H9 (cell line): ENCODE measurements around the gene UBXN7. TPM values are rescaled to one million over a fixed set of nuclear protein-coding genes. Genes with fewer than 3 reads are reported as not detected.
"Not testable (repeated sequence)": the region's sequence is repeated elsewhere in the genome, so short reads cannot be mapped to it uniquely, and the experiment has no call there.

Source experiments
- DNase-seq: peaks from one replicate; pipeline ENCODE4 v3.0.0-alpha.2; 2017
- H2AFZ ChIP-seq: one replicate; pipeline ENCODE4 v1.6.1; 2013; ENCODE audit warnings: mild to moderate bottlenecking, low read length, control low read depth, moderate library complexity
- H2AK5ac ChIP-seq: 2 replicates; pipeline ENCODE4 v1.6.1; 2013; ENCODE audit warnings: low read length, control low read depth, mixed read lengths; ENCODE audit not compliant: insufficient read length
- H2BK120ac ChIP-seq: one replicate; pipeline ENCODE4 v1.6.1; 2013; ENCODE audit warnings: low read depth, mild to moderate bottlenecking, low read length, control low read depth, inconsistent platforms; ENCODE audit not compliant: poor library complexity, severe bottlenecking
- H2BK12ac ChIP-seq: 2 replicates; pipeline ENCODE4 v1.6.1; 2013; ENCODE audit warnings: low read length, control low read depth, mixed read lengths, low read depth; ENCODE audit not compliant: insufficient read length
- H2BK15ac ChIP-seq: 2 replicates; pipeline ENCODE4 v1.6.1; 2013; ENCODE audit warnings: low read depth, low read length, control low read depth
- H2BK20ac ChIP-seq: one replicate; pipeline ENCODE4 v1.6.1; 2013; ENCODE audit warnings: low read depth, mild to moderate bottlenecking, low read length, control low read depth, inconsistent platforms; ENCODE audit not compliant: poor library complexity, severe bottlenecking
- H2BK5ac ChIP-seq: 2 replicates; pipeline ENCODE4 v1.6.1; 2013; ENCODE audit warnings: low read length, control low read depth, mixed read lengths; ENCODE audit not compliant: insufficient read length
- H3K14ac ChIP-seq: 2 replicates; pipeline ENCODE4 v1.6.1; 2013; ENCODE audit warnings: low read length, control low read depth; ENCODE audit not compliant: insufficient read depth
- H3K18ac ChIP-seq: 2 replicates; pipeline ENCODE4 v1.6.1; 2013; ENCODE audit warnings: low read depth, mild to moderate bottlenecking, mixed read lengths, low read length, control low read depth; ENCODE audit not compliant: insufficient read length
- H3K23ac ChIP-seq: 2 replicates; pipeline ENCODE4 v1.6.1; 2013; ENCODE audit warnings: low read length, control low read depth, mixed read lengths, low read depth; ENCODE audit not compliant: insufficient read length
- H3K23me2 ChIP-seq: 2 replicates; pipeline ENCODE4 v1.6.1; 2013; ENCODE audit warnings: low read depth, mild to moderate bottlenecking, mixed read lengths, low read length, control low read depth; ENCODE audit not compliant: insufficient read length, poor library complexity, severe bottlenecking
- H3K27ac ChIP-seq: 2 replicates; pipeline ENCODE4 v1.5.1; 2013; ENCODE audit warnings: low read length, control low read depth, mixed read lengths, low read depth; ENCODE audit not compliant: insufficient read length
- H3K27me3 ChIP-seq: 2 replicates; pipeline ENCODE4 v1.6.1; 2013; ENCODE audit warnings: low read length, control low read depth, inconsistent platforms; ENCODE audit not compliant: insufficient read depth
- H3K4ac ChIP-seq: 2 replicates; pipeline ENCODE4 v1.6.1; 2013; ENCODE audit warnings: low read depth, mild to moderate bottlenecking, control low read depth, inconsistent platforms, low read length, moderate library complexity
- H3K4me1 ChIP-seq: 2 replicates; pipeline ENCODE4 v1.6.1; 2013; ENCODE audit warnings: low read length, control low read depth, inconsistent platforms; ENCODE audit not compliant: insufficient read depth
- H3K4me2 ChIP-seq: 2 replicates; pipeline ENCODE4 v1.6.1; 2013; ENCODE audit warnings: low read length, control low read depth, mixed read lengths; ENCODE audit not compliant: insufficient read length, insufficient read depth
- H3K56ac ChIP-seq: 2 replicates; pipeline ENCODE4 v1.6.1; 2013; ENCODE audit warnings: low read depth, mild to moderate bottlenecking, mixed read lengths, low read length, control low read depth; ENCODE audit not compliant: insufficient read length
- H3K79me1 ChIP-seq: 2 replicates; pipeline ENCODE4 v1.6.1; 2013; ENCODE audit warnings: low read depth, mild to moderate bottlenecking, moderate library complexity, low read length, control low read depth, inconsistent platforms; ENCODE audit not compliant: insufficient read depth, poor library complexity, severe bottlenecking
- H3K79me2 ChIP-seq: 2 replicates; pipeline ENCODE4 v1.6.1; 2013; ENCODE audit warnings: low read length, control low read depth, inconsistent platforms; ENCODE audit not compliant: insufficient read depth
- H3K9ac ChIP-seq: 2 replicates; pipeline ENCODE4 v1.6.1; 2013; ENCODE audit warnings: low read length, control low read depth, mixed read lengths; ENCODE audit not compliant: insufficient read length; ENCODE audit errors: extremely low read depth
- H3K9me3 ChIP-seq: one replicate; pipeline ENCODE4 v1.6.1; 2013; ENCODE audit warnings: low read depth, low read length, inconsistent platforms; ENCODE audit not compliant: control insufficient read depth
- H3T11ph ChIP-seq: one replicate; pipeline ENCODE4 v1.6.1; 2013; ENCODE audit warnings: mild to moderate bottlenecking, low read length, control low read depth, inconsistent platforms
- H4K20me1 ChIP-seq: one replicate; pipeline ENCODE4 v1.6.1; 2013; ENCODE audit not compliant: control insufficient read depth, insufficient read length, insufficient read depth
- H4K5ac ChIP-seq: 2 replicates; pipeline ENCODE4 v1.6.1; 2013; ENCODE audit warnings: low read depth, mild to moderate bottlenecking, mixed read lengths, low read length, control low read depth; ENCODE audit not compliant: insufficient read length
- H4K8ac ChIP-seq: replicated peaks from 2 replicates; pipeline ENCODE4 v1.6.1; 2013; ENCODE audit warnings: low read length, control low read depth, mixed read lengths, low read depth; ENCODE audit not compliant: insufficient read length
- H4K91ac ChIP-seq: 2 replicates; pipeline ENCODE4 v1.6.1; 2013; ENCODE audit warnings: low read depth, mild to moderate bottlenecking, moderate library complexity, mixed read lengths, low read length, control low read depth; ENCODE audit not compliant: insufficient read length
- H3K27ac Mint-ChIP-seq, 3 experiments: 2 replicates in 2 of 3; 3 replicates in 1 of 3; pipeline ENCODE4 v1.8.0; 2020 to 2021; ENCODE audit warnings: mixed read lengths in 3 of 3, mild to moderate bottlenecking in 1 of 3, moderate library complexity in 1 of 3
- H3K27me3 Mint-ChIP-seq: 2 replicates; pipeline ENCODE4 v1.8.0; 2021; ENCODE audit warnings: low read depth, mild to moderate bottlenecking, moderate library complexity, mixed read lengths
- H3K36me3 Mint-ChIP-seq, 3 experiments: 2 replicates in 2 of 3; 3 replicates in 1 of 3; pipeline ENCODE4 v1.8.0; 2020 to 2021; ENCODE audit warnings: low read depth in 3 of 3, mixed read lengths in 3 of 3; ENCODE audit not compliant: insufficient read depth in 1 of 3
- H3K4me1 Mint-ChIP-seq, 2 experiments: 2 replicates each; pipeline ENCODE4 v1.8.0; 2020; ENCODE audit warnings: mixed read lengths in 2 of 2
- H3K4me3 Mint-ChIP-seq, 2 experiments: 2 replicates in 1 of 2; 3 replicates in 1 of 2; pipeline ENCODE4 v1.8.0; 2020 to 2021; ENCODE audit warnings: mild to moderate bottlenecking in 2 of 2, mixed read lengths in 2 of 2, moderate library complexity in 1 of 2
- H3K9me3 Mint-ChIP-seq, 2 experiments: 2 replicates in 1 of 2; 3 replicates in 1 of 2; pipeline ENCODE4 v1.8.0; 2020; ENCODE audit warnings: mild to moderate bottlenecking in 2 of 2, mixed read lengths in 2 of 2, moderate library complexity in 1 of 2
- WGBS: extraction: QIAGEN DNeasy Blood & Tissue Kit; methylation state at CpG from one replicate; pipeline ENCODE4 v1.1.7; 2013; ENCODE audit warnings: missing lambda C conversion rate, low lambda C conversion rate, mixed read lengths; ENCODE audit not compliant: insufficient read length; ENCODE audit errors: extremely low coverage; 5-methylcytosine and 5-hydroxymethylcytosine counted together
- total RNA-seq: library from RNA; stranded (reverse); gene quantifications from 2 replicates; pipeline ENCODE4 v1.2.1, GENCODE V29; 2021
- TF ChIP-seq, protein P1 (sequence below): fragments of 200-600 bp; sonication (generic); conservative IDR thresholded peaks from 3 replicates; pipeline ENCODE4 v1.8.0; 2021; ENCODE audit warnings: antibody characterized with exemption, mild to moderate bottlenecking

UBXN7 gene
- total RNA-seq, 1 experiment from 2014 or later: 110 TPM

DNA sequence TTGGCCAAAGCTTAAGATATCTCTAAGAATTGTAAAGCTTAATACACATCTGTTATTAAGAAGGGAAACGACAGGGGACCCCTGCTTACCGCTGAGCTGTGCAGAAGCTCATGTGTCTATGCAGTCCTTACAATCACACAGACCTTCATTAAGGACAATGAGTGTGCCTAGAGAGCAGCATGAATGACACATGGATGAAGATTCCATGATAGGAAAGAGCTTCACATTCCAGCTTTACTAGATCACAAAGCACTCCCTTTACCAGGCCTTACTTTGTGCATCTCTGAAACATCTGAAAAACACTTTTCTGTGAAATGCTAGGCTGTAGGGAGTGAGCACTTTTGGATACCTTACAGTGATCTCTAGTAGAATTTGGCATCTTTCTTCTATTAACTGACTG, 39.3 kb upstream of the UBXN7 start:
- Histone ChIP-seq H3K79me2 (no peaks in the 10 kb centered on the region), H4K5ac (no peak overlapping the region), H2BK20ac (no peak overlapping the region), H3K23ac (no peak overlapping the region), H3K4me1 (no peaks in the 10 kb centered on the region), H4K8ac (no peak overlapping the region), H2AK5ac (no peak overlapping the region), H3K14ac (no peak overlapping the region), H2BK120ac (no peak overlapping the region), H3K27me3 (no peaks in the 10 kb centered on the region), H2AFZ (no peak overlapping the region), H3K4me2 (no peak overlapping the region), H3K27ac (no peak overlapping the region), H2BK5ac (no peak overlapping the region), H3K79me1 (no peaks in the 10 kb centered on the region), H2BK15ac (no peak overlapping the region), H3K23me2 (no peaks in the 10 kb centered on the region), H2BK12ac (no peak overlapping the region), H3K18ac (no peak overlapping the region), H3T11ph (no peak overlapping the region), H4K20me1 (no peaks in the 10 kb centered on the region), H3K56ac (no peak overlapping the region), H3K4ac (no peak overlapping the region), H3K9ac (no peak overlapping the region), H3K9me3 (no peaks in the 10 kb centered on the region), H4K91ac (no peak overlapping the region)
- Mint-ChIP-seq H3K36me3 (peaks cover 10 to 60% (median 42%) of the 10 kb centered on the region in 3 experiments; a peak in 6 of 7 replicates), H3K4me1 (no peaks in the 10 kb centered on the region), H3K9me3 (no peaks in the 10 kb centered on the region), H3K27me3 (no peaks in the 10 kb centered on the region), H3K27ac (no peak overlapping the region), H3K4me3 (no peak overlapping the region)
- no CpG with 5 or more reads among the region's 2 CpGs for WGBS
- TF ChIP-seq, protein P1, sequence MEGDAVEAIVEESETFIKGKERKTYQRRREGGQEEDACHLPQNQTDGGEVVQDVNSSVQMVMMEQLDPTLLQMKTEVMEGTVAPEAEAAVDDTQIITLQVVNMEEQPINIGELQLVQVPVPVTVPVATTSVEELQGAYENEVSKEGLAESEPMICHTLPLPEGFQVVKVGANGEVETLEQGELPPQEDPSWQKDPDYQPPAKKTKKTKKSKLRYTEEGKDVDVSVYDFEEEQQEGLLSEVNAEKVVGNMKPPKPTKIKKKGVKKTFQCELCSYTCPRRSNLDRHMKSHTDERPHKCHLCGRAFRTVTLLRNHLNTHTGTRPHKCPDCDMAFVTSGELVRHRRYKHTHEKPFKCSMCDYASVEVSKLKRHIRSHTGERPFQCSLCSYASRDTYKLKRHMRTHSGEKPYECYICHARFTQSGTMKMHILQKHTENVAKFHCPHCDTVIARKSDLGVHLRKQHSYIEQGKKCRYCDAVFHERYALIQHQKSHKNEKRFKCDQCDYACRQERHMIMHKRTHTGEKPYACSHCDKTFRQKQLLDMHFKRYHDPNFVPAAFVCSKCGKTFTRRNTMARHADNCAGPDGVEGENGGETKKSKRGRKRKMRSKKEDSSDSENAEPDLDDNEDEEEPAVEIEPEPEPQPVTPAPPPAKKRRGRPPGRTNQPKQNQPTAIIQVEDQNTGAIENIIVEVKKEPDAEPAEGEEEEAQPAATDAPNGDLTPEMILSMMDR: no peak
- no peak for DNase-seq

DNA sequence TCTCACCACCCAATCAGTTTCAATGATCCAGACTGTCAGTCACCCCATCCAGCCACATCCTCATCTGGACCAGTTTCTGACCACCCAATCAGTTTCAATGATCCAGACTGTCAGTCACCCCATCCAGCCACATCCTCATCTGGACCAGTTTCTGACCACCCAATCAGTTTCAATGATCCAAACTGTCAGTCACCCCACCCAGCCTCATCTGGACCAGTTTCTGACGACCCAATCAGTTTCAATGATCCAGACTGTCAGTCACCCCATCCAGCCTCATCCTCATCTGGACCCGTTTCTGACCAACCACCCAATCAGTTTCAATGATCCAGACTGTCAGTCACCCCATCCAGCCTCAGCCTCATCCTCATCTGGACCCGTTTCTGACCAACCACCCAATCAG, 38.0 kb upstream of the UBXN7 start:
- H3K9ac ChIP-seq: not testable (repeated sequence)

More for the DNA sequence above, 38.0 kb upstream of the UBXN7 start:
- H2BK12ac ChIP-seq, H4K5ac ChIP-seq, H3K4ac ChIP-seq, H3K9me3 ChIP-seq, H2BK120ac ChIP-seq, H3K4me1 Mint-ChIP-seq, H4K20me1 ChIP-seq, H3K27ac Mint-ChIP-seq, H2BK15ac ChIP-seq, H3K23me2 ChIP-seq, H3K56ac ChIP-seq, H3K79me2 ChIP-seq, H3K79me1 ChIP-seq, H3K27me3 ChIP-seq, H3T11ph ChIP-seq, H3K14ac ChIP-seq, H4K8ac ChIP-seq, H3K27me3 Mint-ChIP-seq, H2BK20ac ChIP-seq, H3K4me3 Mint-ChIP-seq, H3K27ac ChIP-seq, H2BK5ac ChIP-seq, H3K9me3 Mint-ChIP-seq, H3K18ac ChIP-seq, H2AK5ac ChIP-seq, H3K23ac ChIP-seq, DNase-seq, H4K91ac ChIP-seq, H3K4me2 ChIP-seq, H3K4me1 ChIP-seq, H2AFZ ChIP-seq: not testable (repeated sequence)
- WGBS: no CpG with 5 or more reads among the region's 3 CpGs
- peaks cover 10 to 53% (median 39%) of the 10 kb centered on the region in 3 experiments; a peak in 6 of 7 replicates for H3K36me3 Mint-ChIP-seq
